GM13977 (cell line): Measurements from ENCODE around the gene ERBB2.

ENCODE experiments used
- DNase-seq: peaks from one replicate; pipeline ENCODE4 v3.0.0; 2012; ENCODE audit warnings: low spot score
- CTCF ChIP-seq: IDR thresholded peaks from 2 replicates; pipeline ENCODE4 v1.5.1; 2012; ENCODE audit warnings: mild to moderate bottlenecking, control low read depth; ENCODE audit not compliant: insufficient read depth; ENCODE audit errors: extremely low read depth, missing control alignments
- in situ Hi-C: fragments of 300-500 bp; cut with MboI; formaldehyde crosslinking; loops from one replicate; pipeline ENCODE4 v1.12.0; 2022; ENCODE audit warnings: low sequenced_read_pairs, low pct_unique_long_range_greater_than_20kb, mixed read lengths, inconsistent platforms; ENCODE audit not compliant: unreplicated experiment

Gene ERBB2

GRCh38 chr17:39753514-39754160, 53.8 kb downstream of the ERBB2 start:
- DNase-seq, result peak; percentile 84
- TF ChIP-seq CTCF, result peak; percentile 51
- in situ Hi-C loops, result loop anchor here (10.0 kb wide), 1 partner anchor 129 kb away; the partner anchor contains the start of gene PPP1R1B

- TF ChIP-seq CTCF, result peak; percentile 95
- peak; percentile 97 for DNase-seq
- in situ Hi-C loops, result loop anchor here (10.0 kb wide), 1 partner anchor 130 kb away; the partner anchor contains the start of gene PPP1R1B
Observed at GRCh38 chr17:39754161-39754957, 54.5 kb downstream of the ERBB2 start.

GRCh38 chr17:39754958-39755553, 55.2 kb downstream of the ERBB2 start:
- peak; percentile 34 for DNase-seq
- no peak for TF ChIP-seq CTCF
- in situ Hi-C loops, result loop anchor here (10.0 kb wide), 1 partner anchor 130 kb away; the partner anchor contains the start of gene PPP1R1B

- TF ChIP-seq CTCF, result no peak
- DNase-seq, result peak; percentile 84
- in situ Hi-C loops, result loop anchor here (10.0 kb wide), 1 partner anchor 131 kb away; the partner anchor contains the start of gene PPP1R1B
Observed at GRCh38 chr17:39755554-39756379, 55.9 kb downstream of the ERBB2 start.

GRCh38 chr17:39756380-39757079, 56.7 kb downstream of the ERBB2 start:
- DNase-seq, result no peak
- no peak for TF ChIP-seq CTCF
- in situ Hi-C loops, result loop anchor here (10.0 kb wide), 1 partner anchor 132 kb away; the partner anchor contains the start of gene PPP1R1B
